Prostate gland (tissue), 2 donors: ENCODE data around the gene CTNNBL1. TPM values are rescaled to one million over a fixed set of nuclear protein-coding genes. Genes with fewer than 3 reads are reported as not detected.
A peak's percentile ranks its signal among the peaks of the same experiment; 100 is the strongest.

Experiments
- DNase-seq: peaks from one replicate; pipeline ENCODE4 v3.0.0-alpha.2; 2019; ENCODE audit warnings: low spot score
- H3K27ac ChIP-seq, 2 donors: fragments of 200-600 bp; sonication (generic); 2 replicates each; pipeline ENCODE4 v1.5.1; 2017 to 2019
- H3K27me3 ChIP-seq: fragments of 200-600 bp; sonication (generic); replicated peaks from 2 replicates; pipeline ENCODE4 v1.5.1; 2019; ENCODE audit not compliant: insufficient read depth
- H3K36me3 ChIP-seq, 2 donors: fragments of 200-600 bp; sonication (generic); 1 replicate in 1 of 2; 2 replicates in 1 of 2; pipeline versions ENCODE4 v1.5.1 to v1.8.1; 2017 to 2019
- H3K4me1 ChIP-seq: fragments of 200-600 bp; sonication (generic); replicated peaks from 2 replicates; pipeline ENCODE4 v1.5.1; 2019
- H3K4me3 ChIP-seq, 2 donors: fragments of 200-600 bp; sonication (generic); 2 replicates each; pipeline ENCODE4 v1.5.1; 2017 to 2019
- H3K9me3 ChIP-seq: fragments of 200-600 bp; sonication (generic); 2 replicates; pipeline ENCODE4 v1.5.1; 2017
- POLR2A ChIP-seq: fragments of 450-650 bp; IDR thresholded peaks from one replicate; pipeline ENCODE4 v1.6.1; 2016; ENCODE audit warnings: antibody characterized with exemption, mild to moderate bottlenecking
- POLR2AphosphoS5 ChIP-seq: sonication (generic); formaldehyde crosslinking; IDR thresholded peaks from one replicate; pipeline ENCODE4 v1.6.1; 2017; ENCODE audit warnings: antibody characterized with exemption
- WGBS: methylation state at CpG from one replicate; pipeline ENCODE4 v1.1.5; 2018; 5-methylcytosine and 5-hydroxymethylcytosine counted together
- intact Hi-C: fragments of 100-400 bp; cut with DNase I; formaldehyde crosslinking; loops from one replicate; pipeline ENCODE4 v1.14.2; 2022
- total RNA-seq, 2 donors: library from RNA; depleted of rRNA; stranded (reverse); fragments of >200 nt; gene quantifications; one replicate each; pipeline ENCODE4 v1.1.0, GENCODE V29; 2016
- TF ChIP-seq, protein P1 (sequence below), 4 experiments: fragments of 200-600 bp in 2 of 4; fragments of 450-650 bp in 2 of 4; sonication (generic) in 2 of 4; IDR thresholded peaks; 1 replicate in 3 of 4; 2 replicates in 1 of 4; pipeline ENCODE4 v1.5.1; 2016 to 2019; ENCODE audit warnings: antibody characterized with exemption in 4 of 4, mild to moderate bottlenecking in 2 of 4, moderate library complexity in 2 of 4

CTNNBL1 gene
- total RNA-seq, 2 donors from 2014 or later, result 29.9 to 61.0 TPM

DNA sequence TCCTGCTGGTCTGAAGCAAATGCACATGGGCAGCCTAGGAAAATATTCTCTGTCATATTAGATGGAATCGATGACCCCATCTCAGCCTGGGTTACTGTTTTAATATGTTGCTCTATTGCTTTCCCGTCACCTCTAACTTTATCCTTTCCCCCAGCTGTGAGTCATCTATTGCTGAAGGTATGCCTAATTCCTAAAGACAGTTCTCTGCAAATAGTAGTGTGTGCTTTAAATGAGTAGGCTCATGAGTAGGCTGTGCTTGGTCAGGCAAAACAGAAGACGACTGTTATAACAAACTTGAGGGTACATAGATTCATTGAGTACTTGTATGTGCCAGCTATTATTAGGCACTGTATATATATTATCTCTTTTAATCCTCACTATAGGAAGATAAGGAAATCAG is 47.2 kb downstream of the CTNNBL1 start:
- H3K4me3 ChIP-seq, result no peak overlapping the region
- no peak for TF ChIP-seq POLR2AphosphoS5
- no peak for DNase-seq
- intact Hi-C loops, result no loop called here
- WGBS, result 59% methylated on average over 3 of the region's 3 CpGs
- H3K27ac ChIP-seq, result peak overlapping the region in 1 of 2 donors; percentile 15
- peaks cover 5% of the 10 kb centered on the region for H3K4me1 ChIP-seq
- H3K9me3 ChIP-seq, result no peaks in the 10 kb centered on the region
- H3K36me3 ChIP-seq, result no peaks in the 10 kb centered on the region
- H3K27me3 ChIP-seq, result no peaks in the 10 kb centered on the region

DNA sequence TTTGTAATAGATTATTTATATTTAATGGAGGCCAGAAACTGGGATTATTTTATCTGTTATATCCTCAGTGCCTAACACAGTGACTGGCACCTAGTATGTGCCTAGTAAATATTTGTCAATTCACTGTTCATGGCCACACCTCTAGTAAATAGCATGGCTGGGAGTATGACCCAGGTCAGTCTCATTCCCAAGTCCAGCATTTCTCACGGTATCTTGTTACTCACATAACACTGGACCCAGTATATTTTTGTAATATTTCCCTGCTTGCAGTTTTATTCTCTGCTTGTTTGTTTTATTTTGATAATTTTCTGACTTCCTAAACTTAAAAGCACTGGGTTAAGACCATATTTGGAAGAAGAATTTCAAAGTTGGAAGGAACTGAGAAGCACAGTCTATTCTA is 47.7 kb downstream of the CTNNBL1 start:
- Histone ChIP-seq H3K27me3 (no peaks in the 10 kb centered on the region), H3K9me3 (no peaks in the 10 kb centered on the region), H3K4me3 (no peak overlapping the region), H3K36me3 (no peaks in the 10 kb centered on the region), H3K27ac (peak overlapping the region in 1 of 2 donors; percentile 15), H3K4me1 (peaks cover 5% of the 10 kb centered on the region)
- intact Hi-C loops, result no loop called here
- TF ChIP-seq POLR2AphosphoS5 (no peak), POLR2A (no peak)
- TF ChIP-seq, protein P1, sequence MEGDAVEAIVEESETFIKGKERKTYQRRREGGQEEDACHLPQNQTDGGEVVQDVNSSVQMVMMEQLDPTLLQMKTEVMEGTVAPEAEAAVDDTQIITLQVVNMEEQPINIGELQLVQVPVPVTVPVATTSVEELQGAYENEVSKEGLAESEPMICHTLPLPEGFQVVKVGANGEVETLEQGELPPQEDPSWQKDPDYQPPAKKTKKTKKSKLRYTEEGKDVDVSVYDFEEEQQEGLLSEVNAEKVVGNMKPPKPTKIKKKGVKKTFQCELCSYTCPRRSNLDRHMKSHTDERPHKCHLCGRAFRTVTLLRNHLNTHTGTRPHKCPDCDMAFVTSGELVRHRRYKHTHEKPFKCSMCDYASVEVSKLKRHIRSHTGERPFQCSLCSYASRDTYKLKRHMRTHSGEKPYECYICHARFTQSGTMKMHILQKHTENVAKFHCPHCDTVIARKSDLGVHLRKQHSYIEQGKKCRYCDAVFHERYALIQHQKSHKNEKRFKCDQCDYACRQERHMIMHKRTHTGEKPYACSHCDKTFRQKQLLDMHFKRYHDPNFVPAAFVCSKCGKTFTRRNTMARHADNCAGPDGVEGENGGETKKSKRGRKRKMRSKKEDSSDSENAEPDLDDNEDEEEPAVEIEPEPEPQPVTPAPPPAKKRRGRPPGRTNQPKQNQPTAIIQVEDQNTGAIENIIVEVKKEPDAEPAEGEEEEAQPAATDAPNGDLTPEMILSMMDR (IDR thresholded peaks at IDR 0.05), result no peak
- no peak for DNase-seq
- 30% methylated on average over 1 of the region's 1 CpG for WGBS

DNA sequence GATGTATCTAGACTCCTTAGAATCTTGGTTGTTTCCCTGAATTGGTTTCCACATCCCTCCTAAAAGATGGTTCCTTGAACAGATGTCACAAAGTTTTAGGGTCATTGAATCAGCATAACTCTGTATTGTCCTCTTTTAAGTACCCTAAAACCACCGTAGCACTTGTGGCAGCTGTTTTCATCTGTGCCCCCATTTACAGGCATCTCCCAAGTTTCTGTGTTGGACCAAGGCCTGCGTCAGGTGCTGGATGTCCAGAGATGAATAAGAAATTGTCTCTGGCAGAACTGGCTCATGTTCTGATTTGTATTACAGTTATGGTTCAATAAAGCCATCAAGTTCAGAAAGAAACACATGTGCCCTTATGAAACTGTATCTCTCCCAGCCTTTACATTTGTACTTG is 48.3 kb downstream of the CTNNBL1 start:
- DNase-seq, result no peak
- Histone ChIP-seq H3K4me3 (no peak overlapping the region), H3K27ac (peak overlapping the region in 1 of 2 donors; percentile 27), H3K36me3 (no peaks in the 10 kb centered on the region), H3K9me3 (no peaks in the 10 kb centered on the region), H3K4me1 (peaks cover 5% of the 10 kb centered on the region), H3K27me3 (no peaks in the 10 kb centered on the region)
- TF ChIP-seq, protein P1 (IDR thresholded peaks at IDR 0.05), result no peak
- TF ChIP-seq POLR2A, result no peak
- no peak for TF ChIP-seq POLR2AphosphoS5
- WGBS, result 68% methylated on average over 2 of the region's 2 CpGs
- intact Hi-C loops, result no loop called here

DNA sequence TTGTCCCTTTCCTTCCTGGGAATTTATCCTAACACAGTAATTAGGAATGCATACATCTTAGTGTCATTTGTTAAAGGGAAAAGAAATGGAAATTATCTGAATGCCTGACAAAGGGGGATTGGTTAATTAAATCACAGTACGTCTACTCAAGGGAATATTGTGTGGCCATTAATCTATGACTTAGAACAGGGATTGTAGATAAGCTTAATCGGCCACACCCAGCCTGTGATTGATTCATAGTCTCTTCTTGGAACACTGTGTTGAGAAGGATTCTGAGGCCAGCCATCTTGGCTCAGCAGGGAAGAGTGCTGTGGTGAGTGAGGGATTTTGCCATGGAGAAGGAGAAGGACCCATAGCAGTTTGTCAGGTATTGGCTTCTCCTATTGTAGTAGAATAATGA is 50.5 kb downstream of the CTNNBL1 start:
- intact Hi-C loops, result no loop called here
- Histone ChIP-seq H3K9me3 (no peaks in the 10 kb centered on the region), H3K36me3 (no peaks in the 10 kb centered on the region), H3K27ac (no peak overlapping the region), H3K4me1 (peaks cover 5% of the 10 kb centered on the region), H3K27me3 (no peaks in the 10 kb centered on the region), H3K4me3 (no peak overlapping the region)
- DNase-seq, result no peak
- TF ChIP-seq POLR2AphosphoS5 (no peak), POLR2A (no peak)
- TF ChIP-seq, protein P1 (IDR thresholded peaks at IDR 0.05), result no peak
- 95% methylated on average over 2 of the region's 2 CpGs for WGBS

DNA sequence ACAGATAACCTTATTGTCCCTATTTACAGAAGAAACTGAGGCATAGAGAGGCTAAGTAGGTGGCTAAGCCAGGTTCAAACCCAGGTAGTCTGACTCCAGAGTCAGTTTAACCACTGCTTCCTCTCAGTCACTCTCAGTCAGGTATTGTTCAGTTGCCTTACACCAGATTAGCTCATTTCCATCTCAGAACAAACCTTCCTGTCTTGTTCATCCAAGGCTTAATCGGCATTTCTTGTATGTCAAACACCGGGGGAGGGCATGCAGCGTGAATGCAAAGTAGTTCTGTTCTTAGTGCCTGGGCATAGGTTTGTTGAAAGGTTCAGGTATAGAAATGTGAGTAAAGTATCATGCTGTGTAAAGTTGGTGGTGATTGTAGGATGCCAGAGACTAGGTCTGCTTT is 51.7 kb downstream of the CTNNBL1 start:
- H3K4me3 ChIP-seq, result no peak overlapping the region
- no peaks in the 10 kb centered on the region for H3K36me3 ChIP-seq
- peaks cover 5% of the 10 kb centered on the region for H3K4me1 ChIP-seq
- 88% methylated on average over 3 of the region's 3 CpGs for WGBS
- no peak for DNase-seq
- no peaks in the 10 kb centered on the region for H3K27me3 ChIP-seq
- no peak overlapping the region for H3K27ac ChIP-seq
- TF ChIP-seq POLR2AphosphoS5, result no peak
- TF ChIP-seq POLR2A, result no peak
- TF ChIP-seq, protein P1 (IDR thresholded peaks at IDR 0.05), result no peak
- no peaks in the 10 kb centered on the region for H3K9me3 ChIP-seq
- intact Hi-C loops, result no loop called here
